Fibroblast of lung (primary cell): ENCODE data around the gene COLEC12. TPM values are rescaled to one million over a fixed set of nuclear protein-coding genes. Genes with fewer than 3 reads are reported as not detected.
A peak's percentile ranks its signal among the peaks of the same experiment; 100 is the strongest.

ENCODE experiments used
- DNase-seq, 2 donors: peaks; one replicate each; pipeline versions ENCODE4 v3.0.0 to v3.0.0-alpha.2; 2010; ENCODE audit warnings: low read depth in 2 of 2
- H2AFZ ChIP-seq: 2 replicates; pipeline ENCODE4 v1.5.1; 2012; ENCODE audit warnings: low read length, control low read depth, inconsistent platforms
- H3K27ac ChIP-seq: 2 replicates; pipeline ENCODE4 v1.5.1; 2011; ENCODE audit warnings: low read length, control low read depth; ENCODE audit not compliant: insufficient read depth
- H3K27me3 ChIP-seq: 2 replicates; pipeline ENCODE4 v1.5.1; 2011; ENCODE audit warnings: mild to moderate bottlenecking, low read length; ENCODE audit not compliant: control insufficient read depth, insufficient read depth
- H3K36me3 ChIP-seq: 2 replicates; pipeline ENCODE4 v1.5.1; 2011; ENCODE audit warnings: low read length; ENCODE audit not compliant: control insufficient read depth, insufficient read depth
- H3K4me1 ChIP-seq: 2 replicates; pipeline ENCODE4 v1.5.1; 2011; ENCODE audit warnings: low read length; ENCODE audit not compliant: control insufficient read depth, insufficient read depth; ENCODE audit errors: extremely low read depth
- H3K4me2 ChIP-seq: 2 replicates; pipeline ENCODE4 v1.5.1; 2011; ENCODE audit warnings: low read length, control low read depth; ENCODE audit not compliant: insufficient read depth; ENCODE audit errors: extremely low read depth
- H3K4me3 ChIP-seq, 4 experiments: fragments of 200-600 bp in 1 of 4; sonication (generic) in 1 of 4; replicated peaks in 1 of 4; 2 replicates each; pipeline ENCODE4 v1.5.1; 2011 to 2016; ENCODE audit warnings: low read length in 4 of 4, low read depth in 3 of 4, mild to moderate bottlenecking in 3 of 4, control low read depth in 2 of 4, inconsistent platforms in 1 of 4, mixed read lengths in 1 of 4; ENCODE audit not compliant: insufficient read depth in 1 of 4; ENCODE audit errors: control extremely low read depth in 1 of 4
- H3K79me2 ChIP-seq: 2 replicates; pipeline ENCODE4 v1.5.1; 2012; ENCODE audit warnings: mild to moderate bottlenecking, low read length, inconsistent platforms; ENCODE audit not compliant: control insufficient read depth, insufficient read depth
- H3K9ac ChIP-seq: 2 replicates; pipeline ENCODE4 v1.5.1; 2011; ENCODE audit warnings: mild to moderate bottlenecking, low read length, control low read depth; ENCODE audit not compliant: insufficient read depth
- H3K9me3 ChIP-seq: 2 replicates; pipeline ENCODE4 v1.5.1; 2012; ENCODE audit warnings: low read depth, low read length; ENCODE audit not compliant: control insufficient read depth, insufficient read depth
- H4K20me1 ChIP-seq: 2 replicates; pipeline ENCODE4 v1.5.1; 2011; ENCODE audit warnings: low read length; ENCODE audit not compliant: control insufficient read depth, insufficient read depth; ENCODE audit errors: extremely low read depth
- EZH2 ChIP-seq: IDR thresholded peaks from 2 replicates; pipeline ENCODE4 v1.5.1; 2012; ENCODE audit warnings: low read length, control low read depth, mild to moderate bottlenecking; ENCODE audit errors: missing control alignments
- polyA plus RNA-seq, 2 donors: library from polyadenylated mRNA; depleted of rRNA in 1 of 2; stranded (reverse) in 1 of 2; unstranded in 1 of 2; fragments of >200 nt; gene quantifications; 2 replicates each; pipeline ENCODE4 v1.2.1, GENCODE V29; 2011 to 2012; ENCODE audit warnings: missing spikeins in 1 of 2
- total RNA-seq: library from RNA; depleted of rRNA; stranded (reverse); fragments of >200 nt; gene quantifications from 2 replicates; pipeline ENCODE4 v1.2.1, GENCODE V29; 2014
- TF ChIP-seq, protein P1 (sequence below), 2 donors: IDR thresholded peaks in 1 of 2; conservative IDR thresholded peaks in 1 of 2; 1 replicate in 1 of 2; 2 replicates in 1 of 2; pipeline ENCODE4 v1.5.1; 2011 to 2012; ENCODE audit warnings: low read length in 2 of 2, control low read depth in 1 of 2, inconsistent platforms in 1 of 2, low read depth in 1 of 2, mild to moderate bottlenecking in 1 of 2

Gene COLEC12
- total and polyA plus RNA-seq, 2 donors (not counting 1 experiment from before 2014, with no cell fraction given) = 20.0 to 24.8 TPM

DNA sequence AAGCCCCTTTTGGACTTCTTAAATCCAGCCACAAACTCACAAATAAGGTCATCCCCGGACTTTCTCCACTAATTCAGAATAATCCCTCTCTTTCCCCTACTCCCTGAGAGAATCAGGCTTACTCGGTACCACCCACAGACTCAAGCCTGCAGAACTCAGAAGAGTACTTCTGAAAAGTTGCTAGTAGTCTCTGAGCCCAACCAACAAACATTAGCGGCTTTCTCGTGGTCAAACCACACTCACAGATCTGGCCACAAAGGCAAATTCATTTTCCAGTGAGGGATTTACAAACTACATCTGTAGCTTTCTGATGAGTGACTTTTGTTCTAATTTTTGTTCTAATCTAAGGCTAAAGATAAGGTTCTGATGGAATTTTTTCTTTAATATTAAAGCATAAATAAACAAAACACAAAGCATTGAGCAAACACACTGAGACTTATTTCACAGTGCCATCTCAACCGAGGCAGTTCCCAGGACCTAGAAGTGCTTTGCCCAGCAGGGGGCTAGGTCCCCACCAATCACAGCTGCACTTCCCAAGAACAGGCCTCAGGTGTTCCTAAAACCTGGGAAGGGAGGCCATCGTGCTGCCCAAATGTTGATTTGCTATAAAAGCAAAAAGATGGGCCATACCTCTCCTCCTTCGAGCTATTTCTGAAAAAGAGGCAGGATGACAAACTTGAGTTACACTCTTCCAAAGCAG lies 110.7 kb downstream of the COLEC12 start:
- Histone ChIP-seq H3K27me3 (no peaks in the 10 kb centered on the region), H2AFZ (no peak overlapping the region), H3K4me1 (no peaks in the 10 kb centered on the region), H3K27ac (no peak overlapping the region), H4K20me1 (no peaks in the 10 kb centered on the region), H3K79me2 (no peaks in the 10 kb centered on the region), H3K9me3 (no peaks in the 10 kb centered on the region), H3K4me3 (no peak overlapping the region), H3K4me2 (no peak overlapping the region), H3K9ac (no peak overlapping the region), H3K36me3 (no peaks in the 10 kb centered on the region)
- peak; percentile 35 to 85 for DNase-seq
- TF ChIP-seq EZH2 = no peak
- TF ChIP-seq, protein P1, sequence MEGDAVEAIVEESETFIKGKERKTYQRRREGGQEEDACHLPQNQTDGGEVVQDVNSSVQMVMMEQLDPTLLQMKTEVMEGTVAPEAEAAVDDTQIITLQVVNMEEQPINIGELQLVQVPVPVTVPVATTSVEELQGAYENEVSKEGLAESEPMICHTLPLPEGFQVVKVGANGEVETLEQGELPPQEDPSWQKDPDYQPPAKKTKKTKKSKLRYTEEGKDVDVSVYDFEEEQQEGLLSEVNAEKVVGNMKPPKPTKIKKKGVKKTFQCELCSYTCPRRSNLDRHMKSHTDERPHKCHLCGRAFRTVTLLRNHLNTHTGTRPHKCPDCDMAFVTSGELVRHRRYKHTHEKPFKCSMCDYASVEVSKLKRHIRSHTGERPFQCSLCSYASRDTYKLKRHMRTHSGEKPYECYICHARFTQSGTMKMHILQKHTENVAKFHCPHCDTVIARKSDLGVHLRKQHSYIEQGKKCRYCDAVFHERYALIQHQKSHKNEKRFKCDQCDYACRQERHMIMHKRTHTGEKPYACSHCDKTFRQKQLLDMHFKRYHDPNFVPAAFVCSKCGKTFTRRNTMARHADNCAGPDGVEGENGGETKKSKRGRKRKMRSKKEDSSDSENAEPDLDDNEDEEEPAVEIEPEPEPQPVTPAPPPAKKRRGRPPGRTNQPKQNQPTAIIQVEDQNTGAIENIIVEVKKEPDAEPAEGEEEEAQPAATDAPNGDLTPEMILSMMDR (conservative IDR thresholded peaks at IDR 0.05 in 1 of 2, IDR thresholded peaks at IDR 0.05 in 1 of 2; ENCODE audit: low read depth in 1 of 2, low read length in 2 of 2) = peak in 1 of 2 donors; percentile 36

DNA sequence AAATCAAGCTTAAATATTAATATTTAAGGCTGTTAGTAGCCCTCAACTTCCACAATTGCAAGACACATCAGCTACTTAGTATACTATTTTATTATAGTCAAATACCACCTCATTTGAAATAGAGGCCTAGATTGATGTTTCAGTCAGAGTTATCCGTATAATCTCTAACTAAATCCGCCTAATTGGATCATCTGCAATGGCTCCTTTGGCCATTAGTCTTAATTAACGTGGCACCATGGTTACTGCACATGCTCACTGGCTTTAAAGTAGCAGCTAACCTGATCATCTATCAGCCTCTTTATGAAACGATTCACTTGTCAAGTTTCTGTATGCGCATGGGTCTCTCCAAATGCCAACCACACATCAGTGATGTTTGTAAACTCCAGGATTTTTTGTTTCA lies 112.3 kb downstream of the COLEC12 start:
- no peak for DNase-seq
- H3K27me3 ChIP-seq = no peaks in the 10 kb centered on the region
- H3K4me2 ChIP-seq = no peak overlapping the region
- H3K79me2 ChIP-seq = no peaks in the 10 kb centered on the region
- H4K20me1 ChIP-seq = no peaks in the 10 kb centered on the region
- H2AFZ ChIP-seq = no peak overlapping the region
- no peaks in the 10 kb centered on the region for H3K4me1 ChIP-seq
- H3K27ac ChIP-seq = no peak overlapping the region
- no peaks in the 10 kb centered on the region for H3K36me3 ChIP-seq
- H3K9me3 ChIP-seq = no peaks in the 10 kb centered on the region
- H3K9ac ChIP-seq = no peak overlapping the region
- no peak for TF ChIP-seq EZH2
- TF ChIP-seq, protein P1 (conservative IDR thresholded peaks at IDR 0.05 in 1 of 2, IDR thresholded peaks at IDR 0.05 in 1 of 2; ENCODE audit: low read depth in 1 of 2, low read length in 2 of 2) = no peak
- no peak overlapping the region for H3K4me3 ChIP-seq

DNA sequence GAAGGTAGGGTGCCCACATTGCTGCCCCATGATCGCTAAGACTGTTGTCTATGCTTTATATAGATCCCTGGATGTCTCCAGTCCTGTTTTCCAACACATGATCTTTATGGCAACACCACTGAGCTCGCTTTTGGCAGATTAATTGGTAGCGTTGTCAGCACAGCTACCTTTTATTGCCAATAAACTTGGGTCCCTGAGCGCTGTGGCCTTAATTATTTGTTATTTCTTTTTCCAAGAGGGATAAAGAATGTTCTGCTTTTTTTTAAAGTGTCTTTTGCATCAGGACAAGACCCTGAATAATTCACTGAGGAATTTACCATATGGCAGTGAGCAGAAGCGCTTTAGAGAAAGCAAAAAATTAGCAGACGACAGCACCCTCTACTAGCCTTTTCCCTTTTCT lies 113.5 kb downstream of the COLEC12 start:
- Histone ChIP-seq H3K4me1 (no peaks in the 10 kb centered on the region), H3K4me2 (no peak overlapping the region), H3K36me3 (no peaks in the 10 kb centered on the region), H3K27me3 (no peaks in the 10 kb centered on the region), H4K20me1 (no peaks in the 10 kb centered on the region), H2AFZ (no peak overlapping the region), H3K9me3 (no peaks in the 10 kb centered on the region), H3K9ac (no peak overlapping the region), H3K4me3 (no peak overlapping the region), H3K79me2 (no peaks in the 10 kb centered on the region), H3K27ac (no peak overlapping the region)
- no peak for TF ChIP-seq EZH2
- TF ChIP-seq, protein P1 (conservative IDR thresholded peaks at IDR 0.05 in 1 of 2, IDR thresholded peaks at IDR 0.05 in 1 of 2; ENCODE audit: low read depth in 1 of 2, low read length in 2 of 2) = no peak
- no peak for DNase-seq
